SHP77 (cell line): Measurements from ENCODE around the gene PTGDR.

ENCODE experiments used
- DNase-seq, 2 experiments: peaks; one replicate each; lab custom pipeline; 2025; lab: John Stamatoyannopoulos, UW

PTGDR gene

DNA sequence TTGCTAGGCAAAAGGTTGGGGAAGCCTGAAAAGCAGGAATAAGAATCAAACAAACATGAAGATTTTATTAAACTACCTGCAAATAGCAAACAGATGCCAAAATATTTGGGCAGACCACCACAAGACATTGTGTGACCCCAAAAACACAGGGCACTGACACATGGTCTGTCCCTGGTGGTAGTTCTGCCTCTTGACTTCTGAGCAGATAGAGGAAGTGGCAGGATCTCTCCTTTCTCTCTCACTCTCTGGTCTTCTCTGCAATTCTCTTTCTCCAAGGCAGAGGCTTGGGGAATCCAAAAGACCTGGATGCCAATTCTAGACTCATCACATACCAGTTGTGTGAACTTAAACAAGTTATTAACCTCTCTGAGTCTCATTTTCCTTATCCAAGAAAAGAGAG lies 4.3 kb upstream of the PTGDR start:
- no peak for DNase-seq

DNA sequence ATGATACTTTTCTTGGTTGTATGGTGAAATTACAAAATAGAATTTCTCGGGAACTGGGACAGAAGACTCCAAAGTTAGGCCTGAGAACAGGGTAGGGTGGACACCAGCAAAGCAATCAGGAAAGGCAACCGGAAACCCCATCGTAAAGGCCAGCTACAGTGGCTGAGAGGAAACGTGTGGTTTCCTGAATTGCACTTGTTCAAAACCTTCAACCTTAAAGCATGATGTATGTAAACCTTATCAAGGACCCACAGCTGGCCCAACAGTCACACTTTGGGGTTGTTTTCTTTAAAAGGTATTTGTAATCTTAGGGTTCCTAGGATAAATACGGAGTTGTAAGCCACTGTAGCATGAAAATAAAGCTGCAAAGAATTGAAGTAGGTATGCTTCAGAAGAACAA lies 2.2 kb upstream of the PTGDR start:
- DNase-seq: no peak

DNA sequence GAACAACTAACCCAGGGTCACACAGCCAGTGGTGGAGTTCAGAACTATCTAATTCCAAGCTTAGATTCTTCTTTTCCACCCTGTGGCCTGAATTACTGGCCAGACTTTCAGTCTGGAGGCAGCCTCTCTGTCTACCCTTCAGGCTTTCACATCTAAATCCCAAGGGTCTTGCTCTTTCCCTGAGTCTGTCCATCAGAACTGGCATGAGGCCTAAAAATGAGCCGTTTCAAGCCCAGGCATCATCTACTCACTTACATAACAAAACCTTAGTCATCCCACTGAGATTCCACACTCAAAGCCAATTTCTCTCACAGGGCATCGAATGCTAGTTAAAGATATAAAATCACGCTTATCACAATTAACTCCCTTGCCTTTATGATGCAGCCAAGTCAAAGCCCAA lies 1.3 kb upstream of the PTGDR start:
- no peak for DNase-seq

- no peak for DNase-seq
These were observed 716 bp upstream of the PTGDR start for GRCh38 chr14:52266782-52267181.

DNA sequence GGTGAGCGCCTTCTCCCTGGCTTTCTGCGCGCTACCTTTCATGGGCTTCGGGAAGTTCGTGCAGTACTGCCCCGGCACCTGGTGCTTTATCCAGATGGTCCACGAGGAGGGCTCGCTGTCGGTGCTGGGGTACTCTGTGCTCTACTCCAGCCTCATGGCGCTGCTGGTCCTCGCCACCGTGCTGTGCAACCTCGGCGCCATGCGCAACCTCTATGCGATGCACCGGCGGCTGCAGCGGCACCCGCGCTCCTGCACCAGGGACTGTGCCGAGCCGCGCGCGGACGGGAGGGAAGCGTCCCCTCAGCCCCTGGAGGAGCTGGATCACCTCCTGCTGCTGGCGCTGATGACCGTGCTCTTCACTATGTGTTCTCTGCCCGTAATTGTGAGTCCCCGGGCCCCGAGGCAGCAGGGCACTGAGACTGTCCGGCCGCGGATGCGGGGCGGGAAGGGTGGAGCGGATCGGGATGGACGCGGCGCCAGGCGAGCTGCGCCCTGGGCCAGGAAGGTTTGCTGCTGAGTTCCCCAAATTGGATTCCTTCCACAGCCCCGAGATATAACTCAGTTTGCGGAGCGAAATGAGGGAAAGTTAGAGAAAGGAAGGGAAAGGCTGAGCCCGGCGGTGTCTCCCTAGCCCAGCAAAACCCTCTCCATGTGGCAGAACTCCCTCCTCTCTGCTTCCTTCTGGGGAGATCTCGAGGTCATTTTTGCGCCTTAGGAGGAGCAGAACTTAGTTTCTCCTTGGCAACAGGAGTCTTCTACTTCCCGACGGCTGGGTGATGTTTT lies 972 bp downstream of the PTGDR start:
- no peak for DNase-seq

- DNase-seq: no peak
These were observed 1.6 kb downstream of the PTGDR start for GRCh38 chr14:52269100-52269499.

GRCh38 chr14:52269982-52270381 lies 2.5 kb downstream of the PTGDR start:
- DNase-seq: no peak

- DNase-seq: no peak
These were observed 4.0 kb downstream of the PTGDR start for GRCh38 chr14:52271538-52271937.

GRCh38 chr14:52272375-52272774 lies 4.9 kb downstream of the PTGDR start:
- DNase-seq: no peak

- no peak for DNase-seq
These were observed 7.9 kb downstream of the PTGDR start for GRCh38 chr14:52275372-52275771.

GRCh38 chr14:52277552-52277951 lies 10.1 kb downstream of the PTGDR start:
- DNase-seq: no peak

DNA sequence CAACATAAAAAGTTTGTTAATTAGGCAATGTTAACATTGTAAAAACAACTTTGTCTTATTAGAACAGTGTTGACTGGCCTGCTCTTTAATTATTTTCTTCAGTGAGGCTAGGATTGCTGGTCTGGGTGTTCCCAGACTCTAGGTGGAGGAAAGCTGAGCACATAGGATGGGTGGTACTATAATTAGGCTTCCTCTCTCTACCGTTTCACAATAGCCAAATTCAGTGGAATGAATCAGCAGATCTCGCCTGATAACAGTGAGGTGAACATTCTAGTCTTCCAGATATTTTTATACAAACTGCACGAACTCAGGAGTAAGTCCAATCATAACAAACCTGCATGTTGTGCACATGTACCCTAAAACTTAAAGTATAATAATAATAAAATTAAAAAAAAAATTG lies 11.9 kb downstream of the PTGDR start:
- peak; percentile 16 to 23 for DNase-seq

- DNase-seq: no peak
These were observed 15.6 kb downstream of the PTGDR start for GRCh38 chr14:52283099-52283498.

GRCh38 chr14:52286661-52287649 lies 19.5 kb downstream of the PTGDR start:
- no peak for DNase-seq

GRCh38 chr14:52296378-52296777 lies 28.9 kb downstream of the PTGDR start:
- no peak for DNase-seq

DNA sequence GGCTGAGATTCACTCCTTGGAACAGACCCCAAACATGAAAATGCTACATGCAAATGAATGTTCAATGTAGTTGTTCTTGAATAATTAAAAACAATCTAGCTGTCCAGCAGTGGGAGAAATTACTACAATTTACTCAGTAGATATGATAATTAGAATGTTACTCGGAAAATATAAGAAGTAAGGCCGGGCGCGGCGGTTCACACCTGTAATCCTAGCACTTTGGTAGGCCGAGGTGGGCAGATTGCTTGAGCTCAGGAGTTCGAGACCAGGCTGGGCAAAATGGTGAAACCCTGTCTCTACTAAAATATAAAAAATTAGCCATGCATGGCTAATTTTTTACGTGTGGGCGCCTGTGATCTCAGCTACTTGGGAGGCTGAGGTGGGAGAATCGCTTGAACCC lies 31.3 kb downstream of the PTGDR start:
- DNase-seq: no peak

- peak; percentile 19 to 41 for DNase-seq
These were observed 32.3 kb downstream of the PTGDR start for GRCh38 chr14:52299692-52300278.

DNA sequence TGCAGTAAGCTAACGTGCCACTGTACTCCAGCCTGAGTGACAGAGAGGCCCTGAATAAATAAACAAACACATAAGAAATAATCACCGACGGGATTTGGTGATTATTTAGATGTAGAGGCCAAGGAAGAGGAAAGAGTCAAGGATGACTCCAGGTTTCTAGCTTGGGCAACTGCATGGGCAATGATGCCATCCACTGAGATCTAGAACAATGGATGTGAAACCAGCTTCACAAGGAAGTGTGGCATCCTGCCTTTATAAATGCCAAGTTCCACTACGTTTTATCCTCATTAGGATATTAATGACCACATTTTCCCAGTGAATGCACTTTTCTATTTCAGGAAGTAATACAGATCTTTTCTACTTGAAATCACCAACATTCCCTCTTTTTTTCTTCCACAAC lies 35.7 kb downstream of the PTGDR start:
- no peak for DNase-seq

- DNase-seq: no peak
These were observed 36.9 kb downstream of the PTGDR start for GRCh38 chr14:52304248-52304904.

DNA sequence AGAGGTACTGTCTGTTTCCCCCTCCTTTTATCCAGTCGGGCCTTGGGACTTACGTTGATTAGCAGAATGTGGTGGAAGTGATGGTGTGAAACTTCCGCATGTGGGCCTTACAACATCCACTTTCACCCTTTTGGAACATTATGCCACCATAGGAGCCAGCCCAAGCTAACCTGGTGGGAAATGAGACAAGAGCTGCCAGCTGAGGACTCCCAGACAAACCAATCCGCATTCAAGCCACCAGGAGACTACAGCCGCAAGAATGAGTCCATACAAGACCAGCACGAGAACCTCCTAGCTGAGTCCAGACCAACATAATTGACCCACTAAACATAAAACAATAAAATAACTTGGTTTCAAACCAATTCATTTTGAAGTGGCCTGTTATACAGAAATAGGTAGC lies 37.5 kb downstream of the PTGDR start:
- no peak for DNase-seq

DNA sequence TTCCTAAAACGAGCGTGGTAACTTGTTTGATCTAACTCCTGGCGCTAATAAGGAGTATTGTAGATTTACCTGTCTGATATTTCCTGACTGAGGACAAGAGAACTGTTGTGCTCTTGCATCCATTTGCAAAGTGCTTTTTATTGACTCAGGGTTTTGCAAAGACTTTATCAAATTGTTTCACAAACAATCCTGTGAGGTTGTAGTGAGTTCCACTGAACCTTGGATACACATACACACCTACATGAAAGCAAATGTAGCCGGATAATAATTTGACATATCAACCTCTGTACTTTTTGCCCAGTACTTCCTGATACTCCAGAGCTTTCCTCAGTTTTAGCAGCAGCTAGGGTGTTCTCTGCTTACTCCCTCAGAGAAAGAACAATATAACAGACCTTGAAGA lies 39.9 kb downstream of the PTGDR start:
- DNase-seq: no peak

- DNase-seq: no peak
These were observed 40.4 kb downstream of the PTGDR start for GRCh38 chr14:52307905-52308304.
